ENCODE measurements around the gene TUBB1. TPM values are rescaled to one million over a fixed set of nuclear protein-coding genes. Genes with fewer than 3 reads are reported as not detected.

TUBB1 gene
- total and polyA plus RNA-seq, 2 donors (not counting 1 experiment from before 2014, with no cell fraction given) = 0.22 to 0.43 TPM

DNA sequence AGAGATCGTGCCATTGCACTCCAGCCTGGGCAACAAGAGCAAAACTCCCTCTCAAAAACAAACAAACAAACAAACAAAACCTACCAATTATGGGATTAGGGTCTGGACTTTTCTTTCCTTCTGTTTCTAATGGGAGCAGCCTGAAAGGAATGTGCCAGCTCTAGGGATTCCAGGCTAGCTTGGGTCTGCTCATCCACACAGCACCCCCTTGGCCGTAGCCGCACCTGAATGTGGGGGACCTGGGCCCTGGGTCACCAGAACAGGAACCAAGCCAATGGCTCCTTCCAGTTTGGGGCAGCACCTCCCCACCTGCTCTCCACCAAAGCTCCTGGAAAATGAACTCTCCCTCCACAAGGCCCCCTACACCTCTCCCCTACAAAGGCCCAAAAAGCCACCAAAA lies 18.9 kb upstream of the TUBB1 start:
- Histone ChIP-seq H3K9me3 (ENCODE audit: control extremely low read depth in 1 of 3, control insufficient read depth in 2 of 3, insufficient read depth in 1 of 3, low read length in 2 of 3) (no peaks in the 10 kb centered on the region), H3K27ac (ENCODE audit: low read length in 2 of 2) (no peak overlapping the region), H3K4me2 (replicated peaks; ENCODE audit: low read depth, low read length, poor library complexity, severe bottlenecking) (no peak overlapping the region), H3K4me3 (ENCODE audit: control extremely low read depth in 1 of 5, extremely low read depth in 1 of 5, insufficient read depth in 1 of 5, low read depth in 2 of 5, low read length in 4 of 5) (no peak overlapping the region), H2AFZ (ENCODE audit: insufficient read depth, low read depth, low read length, poor library complexity, severe bottlenecking) (no peak overlapping the region), H3K9ac (ENCODE audit: low read length) (no peak overlapping the region), H4K20me1 (ENCODE audit: control insufficient read depth, insufficient read depth, low read length, poor library complexity, severe bottlenecking) (peaks cover 80% of the 10 kb centered on the region), H3K36me3 (replicated peaks in 1 of 2; ENCODE audit: control extremely low read depth in 1 of 2, control insufficient read depth in 1 of 2, extremely low read depth in 1 of 2, insufficient read depth in 2 of 2, low read length in 1 of 2) (peaks cover 0 to 81% of the 10 kb centered on the region in 2 experiments), H3K4me1 (ENCODE audit: control insufficient read depth in 2 of 2, insufficient read depth in 2 of 2, low read length in 2 of 2) (peaks cover 28 to 44% of the 10 kb centered on the region in 2 donors), H3K27me3 (replicated peaks in 1 of 4; ENCODE audit: control extremely low read depth in 1 of 4, control insufficient read depth in 3 of 4, insufficient read depth in 4 of 4, low read length in 3 of 4) (no peaks in the 10 kb centered on the region), H3K79me2 (ENCODE audit: control insufficient read depth, insufficient read depth, low read length) (peaks cover 71% of the 10 kb centered on the region)
- H3K9me3 Mint-ChIP-seq (ENCODE audit: insufficient read depth) = no peaks in the 10 kb centered on the region
- ATAC-seq (ENCODE audit: low read depth) (no peak), DNase-seq (no peak)
- 50% methylated on average over 2 of the region's 3 CpGs for WGBS (ENCODE audit: insufficient coverage)
- POLR2A ChIA-PET = interaction anchor here (0.7 kb wide), 1 partner anchor 857 kb away, joined by 4 read pairs; no protein-coding TSS in a partner anchor
- no peaks in the 10 kb centered on the region for H3K27me3 Mint-ChIP-seq
- intact Hi-C loops (cut with micrococcal nuclease) = loop anchor here (10.0 kb wide), 2 partner anchors 1316 to 1606 kb away; partner anchors contain the start of gene RBM38
- CTCF ChIA-PET = no interaction called here
- TF ChIP-seq, protein P1, sequence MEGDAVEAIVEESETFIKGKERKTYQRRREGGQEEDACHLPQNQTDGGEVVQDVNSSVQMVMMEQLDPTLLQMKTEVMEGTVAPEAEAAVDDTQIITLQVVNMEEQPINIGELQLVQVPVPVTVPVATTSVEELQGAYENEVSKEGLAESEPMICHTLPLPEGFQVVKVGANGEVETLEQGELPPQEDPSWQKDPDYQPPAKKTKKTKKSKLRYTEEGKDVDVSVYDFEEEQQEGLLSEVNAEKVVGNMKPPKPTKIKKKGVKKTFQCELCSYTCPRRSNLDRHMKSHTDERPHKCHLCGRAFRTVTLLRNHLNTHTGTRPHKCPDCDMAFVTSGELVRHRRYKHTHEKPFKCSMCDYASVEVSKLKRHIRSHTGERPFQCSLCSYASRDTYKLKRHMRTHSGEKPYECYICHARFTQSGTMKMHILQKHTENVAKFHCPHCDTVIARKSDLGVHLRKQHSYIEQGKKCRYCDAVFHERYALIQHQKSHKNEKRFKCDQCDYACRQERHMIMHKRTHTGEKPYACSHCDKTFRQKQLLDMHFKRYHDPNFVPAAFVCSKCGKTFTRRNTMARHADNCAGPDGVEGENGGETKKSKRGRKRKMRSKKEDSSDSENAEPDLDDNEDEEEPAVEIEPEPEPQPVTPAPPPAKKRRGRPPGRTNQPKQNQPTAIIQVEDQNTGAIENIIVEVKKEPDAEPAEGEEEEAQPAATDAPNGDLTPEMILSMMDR (IDR thresholded peaks at IDR 0.05) = no peak
- TF ChIP-seq EZH2 (IDR thresholded peaks at IDR 0.05; ENCODE audit: borderline replicate concordance, insufficient read depth, low read depth, low read length, poor library complexity, severe bottlenecking) = no peak
- H3K27ac Mint-ChIP-seq = no peak overlapping the region
- no peak overlapping the region for H3K4me3 Mint-ChIP-seq
- H3K4me1 Mint-ChIP-seq = peaks cover 56% of the 10 kb centered on the region

GRCh38 chr20:59001068-59001448 lies 18.2 kb upstream of the TUBB1 start:
- no peaks in the 10 kb centered on the region for H3K27me3 ChIP-seq (replicated peaks in 1 of 4; ENCODE audit: control extremely low read depth in 1 of 4, control insufficient read depth in 3 of 4, insufficient read depth in 4 of 4, low read length in 3 of 4)
- H3K27ac Mint-ChIP-seq = no peak overlapping the region
- POLR2A ChIA-PET = interaction anchor here (1.3 kb wide), 1 partner anchor 9 kb away, joined by 3 read pairs; no protein-coding TSS in a partner anchor
- ATAC-seq (ENCODE audit: low read depth) (no peak), DNase-seq (no peak)
- peaks cover 0 to 74% of the 10 kb centered on the region in 2 experiments for H3K36me3 ChIP-seq (replicated peaks in 1 of 2; ENCODE audit: control extremely low read depth in 1 of 2, control insufficient read depth in 1 of 2, extremely low read depth in 1 of 2, insufficient read depth in 2 of 2, low read length in 1 of 2)
- no peak overlapping the region for H2AFZ ChIP-seq (ENCODE audit: insufficient read depth, low read depth, low read length, poor library complexity, severe bottlenecking)
- H3K4me1 Mint-ChIP-seq = peaks cover 54% of the 10 kb centered on the region
- no peak overlapping the region for H3K4me3 Mint-ChIP-seq
- H3K27ac ChIP-seq (ENCODE audit: low read length in 2 of 2) = no peak overlapping the region
- no peaks in the 10 kb centered on the region for H3K27me3 Mint-ChIP-seq
- H4K20me1 ChIP-seq (ENCODE audit: control insufficient read depth, insufficient read depth, low read length, poor library complexity, severe bottlenecking) = peaks cover 80% of the 10 kb centered on the region
- H3K4me2 ChIP-seq (replicated peaks; ENCODE audit: low read depth, low read length, poor library complexity, severe bottlenecking) = no peak overlapping the region
- peaks cover 78% of the 10 kb centered on the region for H3K79me2 ChIP-seq (ENCODE audit: control insufficient read depth, insufficient read depth, low read length)
- H3K9me3 Mint-ChIP-seq (ENCODE audit: insufficient read depth) = no peaks in the 10 kb centered on the region
- TF ChIP-seq, protein P1 (IDR thresholded peaks at IDR 0.05) = no peak
- no peak for TF ChIP-seq EZH2 (IDR thresholded peaks at IDR 0.05; ENCODE audit: borderline replicate concordance, insufficient read depth, low read depth, low read length, poor library complexity, severe bottlenecking)
- CTCF ChIA-PET = no interaction called here
- no peak overlapping the region for H3K9ac ChIP-seq (ENCODE audit: low read length)
- no peak overlapping the region for H3K4me3 ChIP-seq (ENCODE audit: control extremely low read depth in 1 of 5, extremely low read depth in 1 of 5, insufficient read depth in 1 of 5, low read depth in 2 of 5, low read length in 4 of 5)
- H3K9me3 ChIP-seq (ENCODE audit: control extremely low read depth in 1 of 3, control insufficient read depth in 2 of 3, insufficient read depth in 1 of 3, low read length in 2 of 3) = no peaks in the 10 kb centered on the region
- intact Hi-C loops (cut with micrococcal nuclease) = loop anchor here (10.0 kb wide), 2 partner anchors 1316 to 1606 kb away; partner anchors contain the start of gene RBM38
- 87% methylated on average over 11 of the region's 13 CpGs for WGBS (ENCODE audit: insufficient coverage)
- peaks cover 34 to 47% of the 10 kb centered on the region in 2 donors for H3K4me1 ChIP-seq (ENCODE audit: control insufficient read depth in 2 of 2, insufficient read depth in 2 of 2, low read length in 2 of 2)
